H9 (cell line): Measurements from ENCODE around the gene TMEM52B. TPM values are rescaled to one million over a fixed set of nuclear protein-coding genes. Genes with fewer than 3 reads are reported as not detected.

Source experiments
- DNase-seq: peaks from one replicate; pipeline ENCODE4 v3.0.0-alpha.2; 2017
- H2AFZ ChIP-seq: one replicate; pipeline ENCODE4 v1.6.1; 2013; ENCODE audit warnings: mild to moderate bottlenecking, low read length, control low read depth, moderate library complexity
- H2AK5ac ChIP-seq: 2 replicates; pipeline ENCODE4 v1.6.1; 2013; ENCODE audit warnings: low read length, control low read depth, mixed read lengths; ENCODE audit not compliant: insufficient read length
- H2BK120ac ChIP-seq: one replicate; pipeline ENCODE4 v1.6.1; 2013; ENCODE audit warnings: low read depth, mild to moderate bottlenecking, low read length, control low read depth, inconsistent platforms; ENCODE audit not compliant: poor library complexity, severe bottlenecking
- H2BK12ac ChIP-seq: 2 replicates; pipeline ENCODE4 v1.6.1; 2013; ENCODE audit warnings: low read length, control low read depth, mixed read lengths, low read depth; ENCODE audit not compliant: insufficient read length
- H2BK15ac ChIP-seq: 2 replicates; pipeline ENCODE4 v1.6.1; 2013; ENCODE audit warnings: low read depth, low read length, control low read depth
- H2BK20ac ChIP-seq: one replicate; pipeline ENCODE4 v1.6.1; 2013; ENCODE audit warnings: low read depth, mild to moderate bottlenecking, low read length, control low read depth, inconsistent platforms; ENCODE audit not compliant: poor library complexity, severe bottlenecking
- H2BK5ac ChIP-seq: 2 replicates; pipeline ENCODE4 v1.6.1; 2013; ENCODE audit warnings: low read length, control low read depth, mixed read lengths; ENCODE audit not compliant: insufficient read length
- H3K14ac ChIP-seq: 2 replicates; pipeline ENCODE4 v1.6.1; 2013; ENCODE audit warnings: low read length, control low read depth; ENCODE audit not compliant: insufficient read depth
- H3K18ac ChIP-seq: 2 replicates; pipeline ENCODE4 v1.6.1; 2013; ENCODE audit warnings: low read depth, mild to moderate bottlenecking, mixed read lengths, low read length, control low read depth; ENCODE audit not compliant: insufficient read length
- H3K23ac ChIP-seq: 2 replicates; pipeline ENCODE4 v1.6.1; 2013; ENCODE audit warnings: low read length, control low read depth, mixed read lengths, low read depth; ENCODE audit not compliant: insufficient read length
- H3K23me2 ChIP-seq: 2 replicates; pipeline ENCODE4 v1.6.1; 2013; ENCODE audit warnings: low read depth, mild to moderate bottlenecking, mixed read lengths, low read length, control low read depth; ENCODE audit not compliant: insufficient read length, poor library complexity, severe bottlenecking
- H3K27ac ChIP-seq: 2 replicates; pipeline ENCODE4 v1.5.1; 2013; ENCODE audit warnings: low read length, control low read depth, mixed read lengths, low read depth; ENCODE audit not compliant: insufficient read length
- H3K27me3 ChIP-seq: 2 replicates; pipeline ENCODE4 v1.6.1; 2013; ENCODE audit warnings: low read length, control low read depth, inconsistent platforms; ENCODE audit not compliant: insufficient read depth
- H3K4ac ChIP-seq: 2 replicates; pipeline ENCODE4 v1.6.1; 2013; ENCODE audit warnings: low read depth, mild to moderate bottlenecking, control low read depth, inconsistent platforms, low read length, moderate library complexity
- H3K4me1 ChIP-seq: 2 replicates; pipeline ENCODE4 v1.6.1; 2013; ENCODE audit warnings: low read length, control low read depth, inconsistent platforms; ENCODE audit not compliant: insufficient read depth
- H3K4me2 ChIP-seq: 2 replicates; pipeline ENCODE4 v1.6.1; 2013; ENCODE audit warnings: low read length, control low read depth, mixed read lengths; ENCODE audit not compliant: insufficient read length, insufficient read depth
- H3K56ac ChIP-seq: 2 replicates; pipeline ENCODE4 v1.6.1; 2013; ENCODE audit warnings: low read depth, mild to moderate bottlenecking, mixed read lengths, low read length, control low read depth; ENCODE audit not compliant: insufficient read length
- H3K79me1 ChIP-seq: 2 replicates; pipeline ENCODE4 v1.6.1; 2013; ENCODE audit warnings: low read depth, mild to moderate bottlenecking, moderate library complexity, low read length, control low read depth, inconsistent platforms; ENCODE audit not compliant: insufficient read depth, poor library complexity, severe bottlenecking
- H3K79me2 ChIP-seq: 2 replicates; pipeline ENCODE4 v1.6.1; 2013; ENCODE audit warnings: low read length, control low read depth, inconsistent platforms; ENCODE audit not compliant: insufficient read depth
- H3K9ac ChIP-seq: 2 replicates; pipeline ENCODE4 v1.6.1; 2013; ENCODE audit warnings: low read length, control low read depth, mixed read lengths; ENCODE audit not compliant: insufficient read length; ENCODE audit errors: extremely low read depth
- H3K9me3 ChIP-seq: one replicate; pipeline ENCODE4 v1.6.1; 2013; ENCODE audit warnings: low read depth, low read length, inconsistent platforms; ENCODE audit not compliant: control insufficient read depth
- H3T11ph ChIP-seq: one replicate; pipeline ENCODE4 v1.6.1; 2013; ENCODE audit warnings: mild to moderate bottlenecking, low read length, control low read depth, inconsistent platforms
- H4K20me1 ChIP-seq: one replicate; pipeline ENCODE4 v1.6.1; 2013; ENCODE audit not compliant: control insufficient read depth, insufficient read length, insufficient read depth
- H4K5ac ChIP-seq: 2 replicates; pipeline ENCODE4 v1.6.1; 2013; ENCODE audit warnings: low read depth, mild to moderate bottlenecking, mixed read lengths, low read length, control low read depth; ENCODE audit not compliant: insufficient read length
- H4K8ac ChIP-seq: replicated peaks from 2 replicates; pipeline ENCODE4 v1.6.1; 2013; ENCODE audit warnings: low read length, control low read depth, mixed read lengths, low read depth; ENCODE audit not compliant: insufficient read length
- H4K91ac ChIP-seq: 2 replicates; pipeline ENCODE4 v1.6.1; 2013; ENCODE audit warnings: low read depth, mild to moderate bottlenecking, moderate library complexity, mixed read lengths, low read length, control low read depth; ENCODE audit not compliant: insufficient read length
- H3K27ac Mint-ChIP-seq, 3 experiments: 2 replicates in 2 of 3; 3 replicates in 1 of 3; pipeline ENCODE4 v1.8.0; 2020 to 2021; ENCODE audit warnings: mixed read lengths in 3 of 3, mild to moderate bottlenecking in 1 of 3, moderate library complexity in 1 of 3
- H3K27me3 Mint-ChIP-seq: 2 replicates; pipeline ENCODE4 v1.8.0; 2021; ENCODE audit warnings: low read depth, mild to moderate bottlenecking, moderate library complexity, mixed read lengths
- H3K36me3 Mint-ChIP-seq, 3 experiments: 2 replicates in 2 of 3; 3 replicates in 1 of 3; pipeline ENCODE4 v1.8.0; 2020 to 2021; ENCODE audit warnings: low read depth in 3 of 3, mixed read lengths in 3 of 3; ENCODE audit not compliant: insufficient read depth in 1 of 3
- H3K4me1 Mint-ChIP-seq, 2 experiments: 2 replicates each; pipeline ENCODE4 v1.8.0; 2020; ENCODE audit warnings: mixed read lengths in 2 of 2
- H3K4me3 Mint-ChIP-seq, 2 experiments: 2 replicates in 1 of 2; 3 replicates in 1 of 2; pipeline ENCODE4 v1.8.0; 2020 to 2021; ENCODE audit warnings: mild to moderate bottlenecking in 2 of 2, mixed read lengths in 2 of 2, moderate library complexity in 1 of 2
- H3K9me3 Mint-ChIP-seq, 2 experiments: 2 replicates in 1 of 2; 3 replicates in 1 of 2; pipeline ENCODE4 v1.8.0; 2020; ENCODE audit warnings: mild to moderate bottlenecking in 2 of 2, mixed read lengths in 2 of 2, moderate library complexity in 1 of 2
- WGBS: extraction: QIAGEN DNeasy Blood & Tissue Kit; methylation state at CpG from one replicate; pipeline ENCODE4 v1.1.7; 2013; ENCODE audit warnings: missing lambda C conversion rate, low lambda C conversion rate, mixed read lengths; ENCODE audit not compliant: insufficient read length; ENCODE audit errors: extremely low coverage; 5-methylcytosine and 5-hydroxymethylcytosine counted together
- total RNA-seq: library from RNA; stranded (reverse); gene quantifications from 2 replicates; pipeline ENCODE4 v1.2.1, GENCODE V29; 2021
- TF ChIP-seq, protein P1 (sequence below): fragments of 200-600 bp; sonication (generic); conservative IDR thresholded peaks from 3 replicates; pipeline ENCODE4 v1.8.0; 2021; ENCODE audit warnings: antibody characterized with exemption, mild to moderate bottlenecking

Gene TMEM52B
- total RNA-seq, 1 experiment from 2014 or later, result not detected

DNA sequence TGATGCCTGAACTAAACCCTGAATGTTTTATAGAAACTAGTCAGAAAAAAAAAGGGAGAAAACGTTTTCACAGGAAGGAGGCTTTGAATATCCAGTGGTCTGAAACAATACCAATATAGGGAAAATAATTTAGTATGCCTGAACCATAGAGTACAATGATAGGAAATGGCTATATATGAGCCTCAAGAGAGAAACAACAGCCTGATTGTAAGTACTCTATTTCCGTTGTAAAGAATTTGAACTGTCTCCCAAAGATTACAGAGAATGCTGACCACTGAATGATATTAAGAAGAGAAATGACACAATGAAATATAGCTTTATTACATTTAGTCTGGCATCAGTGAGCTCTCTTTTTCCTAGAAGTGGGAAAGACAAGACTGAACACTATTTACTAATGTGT, 28.3 kb downstream of the TMEM52B start:
- no peak overlapping the region for H2BK5ac ChIP-seq
- H3K27me3 ChIP-seq, result no peaks in the 10 kb centered on the region
- H4K20me1 ChIP-seq, result no peaks in the 10 kb centered on the region
- H3K14ac ChIP-seq, result no peak overlapping the region
- no peaks in the 10 kb centered on the region for H3K79me1 ChIP-seq
- Mint-ChIP-seq H3K9me3 (no peaks in the 10 kb centered on the region; a peak in 1 of 5 replicates), H3K27me3 (no peaks in the 10 kb centered on the region; the same call in 1 of the 2 replicates), H3K27ac (no peak overlapping the region), H3K4me3 (no peak overlapping the region), H3K36me3 (no peaks in the 10 kb centered on the region), H3K4me1 (peaks cover 23 to 28% of the 10 kb centered on the region in 2 experiments)
- H3K4me2 ChIP-seq, result no peak overlapping the region
- H3K9ac ChIP-seq, result no peak overlapping the region
- DNase-seq, result no peak
- no peak overlapping the region for H3T11ph ChIP-seq
- H3K23me2 ChIP-seq, result no peaks in the 10 kb centered on the region
- H4K91ac ChIP-seq, result no peak overlapping the region
- no peak overlapping the region for H2BK15ac ChIP-seq
- H3K4ac ChIP-seq, result no peak overlapping the region
- WGBS, result no CpG with 5 or more reads among the region's 2 CpGs
- no peak overlapping the region for H3K27ac ChIP-seq
- no peak overlapping the region for H4K8ac ChIP-seq
- H4K5ac ChIP-seq, result no peak overlapping the region
- no peak overlapping the region for H2BK12ac ChIP-seq
- H3K23ac ChIP-seq, result no peak overlapping the region
- H2AFZ ChIP-seq, result no peak overlapping the region
- no peak overlapping the region for H3K56ac ChIP-seq
- H3K79me2 ChIP-seq, result no peaks in the 10 kb centered on the region
- no peak overlapping the region for H2AK5ac ChIP-seq
- TF ChIP-seq, protein P1, sequence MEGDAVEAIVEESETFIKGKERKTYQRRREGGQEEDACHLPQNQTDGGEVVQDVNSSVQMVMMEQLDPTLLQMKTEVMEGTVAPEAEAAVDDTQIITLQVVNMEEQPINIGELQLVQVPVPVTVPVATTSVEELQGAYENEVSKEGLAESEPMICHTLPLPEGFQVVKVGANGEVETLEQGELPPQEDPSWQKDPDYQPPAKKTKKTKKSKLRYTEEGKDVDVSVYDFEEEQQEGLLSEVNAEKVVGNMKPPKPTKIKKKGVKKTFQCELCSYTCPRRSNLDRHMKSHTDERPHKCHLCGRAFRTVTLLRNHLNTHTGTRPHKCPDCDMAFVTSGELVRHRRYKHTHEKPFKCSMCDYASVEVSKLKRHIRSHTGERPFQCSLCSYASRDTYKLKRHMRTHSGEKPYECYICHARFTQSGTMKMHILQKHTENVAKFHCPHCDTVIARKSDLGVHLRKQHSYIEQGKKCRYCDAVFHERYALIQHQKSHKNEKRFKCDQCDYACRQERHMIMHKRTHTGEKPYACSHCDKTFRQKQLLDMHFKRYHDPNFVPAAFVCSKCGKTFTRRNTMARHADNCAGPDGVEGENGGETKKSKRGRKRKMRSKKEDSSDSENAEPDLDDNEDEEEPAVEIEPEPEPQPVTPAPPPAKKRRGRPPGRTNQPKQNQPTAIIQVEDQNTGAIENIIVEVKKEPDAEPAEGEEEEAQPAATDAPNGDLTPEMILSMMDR, result no peak
- H3K9me3 ChIP-seq, result no peaks in the 10 kb centered on the region
- H2BK120ac ChIP-seq, result no peak overlapping the region
- no peak overlapping the region for H3K18ac ChIP-seq
- peaks cover 8% of the 10 kb centered on the region; the same call in 1 of the 2 replicates for H3K4me1 ChIP-seq
- no peak overlapping the region for H2BK20ac ChIP-seq
